Loucy (cell line): ENCODE measurements around the gene IFTAP.

Source experiments
- H2AFZ ChIP-seq: fragments of 200-600 bp; sonication (generic); 2 replicates; pipeline ENCODE4 v1.6.0; 2016; ENCODE audit warnings: antibody characterized with exemption, mild to moderate bottlenecking, low read length, moderate library complexity
- H3F3A ChIP-seq: fragments of 200-600 bp; 2 replicates; pipeline ENCODE4 v1.6.0; 2016; ENCODE audit warnings: antibody characterized with exemption, low read depth, mild to moderate bottlenecking
- H3K27me3 ChIP-seq: fragments of 200-600 bp; sonication (generic); 2 replicates; pipeline ENCODE4 v1.6.1; 2014; ENCODE audit warnings: low read length, mild to moderate bottlenecking; ENCODE audit not compliant: insufficient read depth, poor library complexity, severe bottlenecking
- H3K36me3 ChIP-seq: fragments of 200-600 bp; sonication (generic); 2 replicates; pipeline ENCODE4 v1.6.1; 2016; ENCODE audit warnings: low read length; ENCODE audit not compliant: insufficient read depth
- H3K4me1 ChIP-seq: fragments of 200-600 bp; sonication (generic); 2 replicates; pipeline ENCODE4 v1.5.1; 2014; ENCODE audit warnings: low read length, mild to moderate bottlenecking; ENCODE audit not compliant: insufficient read depth, poor library complexity, severe bottlenecking
- H3K4me2 ChIP-seq: fragments of 200-600 bp; sonication (generic); 2 replicates; pipeline ENCODE4 v1.6.0; 2014; ENCODE audit warnings: antibody characterized with exemption, low read length, low read depth, mild to moderate bottlenecking; ENCODE audit not compliant: poor library complexity, severe bottlenecking
- H3K4me3 ChIP-seq: fragments of 200-600 bp; sonication (generic); 2 replicates; pipeline ENCODE4 v1.5.1; 2014; ENCODE audit warnings: low read length, mild to moderate bottlenecking, mixed read lengths; ENCODE audit not compliant: poor library complexity, severe bottlenecking
- H3K79me2 ChIP-seq: fragments of 200-600 bp; sonication (generic); 2 replicates; pipeline ENCODE4 v1.6.1; 2014; ENCODE audit warnings: low read length; ENCODE audit not compliant: insufficient read depth
- H3K9ac ChIP-seq: fragments of 200-600 bp; sonication (generic); 2 replicates; pipeline ENCODE4 v1.6.0; 2014; ENCODE audit warnings: mild to moderate bottlenecking, low read depth, low read length, moderate library complexity; ENCODE audit not compliant: poor library complexity, severe bottlenecking
- H3K9me2 ChIP-seq: fragments of 200-600 bp; sonication (generic); replicated peaks from 2 replicates; pipeline ENCODE4 v1.6.1; 2016; ENCODE audit warnings: low read depth, low read length, mixed read lengths
- H3K9me3 ChIP-seq: fragments of 200-600 bp; sonication (generic); 2 replicates; pipeline ENCODE4 v1.6.1; 2014; ENCODE audit warnings: mild to moderate bottlenecking, antibody characterized with exemption, low read length, low read depth; ENCODE audit not compliant: insufficient read depth
- H4K20me1 ChIP-seq: fragments of 200-600 bp; sonication (generic); 2 replicates; pipeline ENCODE4 v1.6.0; 2014; ENCODE audit warnings: antibody characterized with exemption, low read length, mild to moderate bottlenecking; ENCODE audit not compliant: insufficient read depth, poor library complexity, severe bottlenecking
- EZH2phosphoT487 ChIP-seq: fragments of 200-600 bp; IDR thresholded peaks from 2 replicates; pipeline ENCODE4 v1.6.1; 2018; ENCODE audit warnings: antibody characterized with exemption, mild to moderate bottlenecking, moderate library complexity, borderline replicate concordance
- TF ChIP-seq, protein P1 (sequence below): fragments of 200-600 bp; sonication (generic); conservative IDR thresholded peaks from 2 replicates; pipeline ENCODE4 v1.5.1; 2014; ENCODE audit warnings: mild to moderate bottlenecking, antibody characterized with exemption, low read length

Gene IFTAP

DNA sequence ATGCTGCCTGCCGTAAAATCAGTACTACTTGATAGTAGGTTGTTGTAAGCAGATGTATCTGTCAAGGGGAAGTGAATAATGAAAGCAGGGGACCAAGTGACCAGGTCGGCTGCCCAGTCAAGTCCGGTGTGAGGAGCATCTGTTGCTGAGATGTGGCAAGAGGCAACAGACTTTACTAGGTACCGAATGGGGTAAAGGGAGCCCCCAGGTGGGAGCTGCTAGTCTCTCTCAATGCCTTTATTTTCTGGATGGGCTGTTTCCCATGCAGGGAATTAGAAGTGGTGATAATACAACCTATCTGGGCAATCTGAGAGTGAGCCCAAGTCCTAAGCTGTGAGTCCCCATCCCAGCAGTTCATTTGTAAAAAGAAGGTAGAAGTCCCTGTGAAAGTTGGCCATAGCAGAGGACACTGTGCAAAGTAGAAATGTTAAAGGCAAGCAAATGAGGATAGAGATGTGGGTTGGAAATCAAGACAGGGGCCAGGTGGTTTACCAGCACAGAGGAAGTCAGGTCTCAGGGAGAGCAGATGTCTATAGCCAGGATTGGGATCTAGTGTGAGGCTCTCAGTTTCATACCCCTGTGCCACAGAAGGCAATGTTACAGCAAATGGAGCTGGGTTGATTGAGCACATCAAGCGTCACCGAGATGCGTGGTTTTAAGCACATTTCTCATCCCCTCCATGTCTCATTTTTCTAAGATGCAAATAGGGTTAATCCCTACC lies 94.4 kb downstream of the IFTAP start:
- no peaks in the 10 kb centered on the region for H3K27me3 ChIP-seq
- H3K9ac ChIP-seq = no peak overlapping the region
- no peaks in the 10 kb centered on the region for H3K9me3 ChIP-seq
- no peak overlapping the region for H3K4me2 ChIP-seq
- no peaks in the 10 kb centered on the region for H3F3A ChIP-seq
- H3K9me2 ChIP-seq = no peaks in the 10 kb centered on the region
- H3K79me2 ChIP-seq = no peaks in the 10 kb centered on the region
- H3K4me3 ChIP-seq = no peak overlapping the region
- peaks cover 20% of the 10 kb centered on the region for H3K4me1 ChIP-seq
- no peak for TF ChIP-seq EZH2phosphoT487
- TF ChIP-seq, protein P1, sequence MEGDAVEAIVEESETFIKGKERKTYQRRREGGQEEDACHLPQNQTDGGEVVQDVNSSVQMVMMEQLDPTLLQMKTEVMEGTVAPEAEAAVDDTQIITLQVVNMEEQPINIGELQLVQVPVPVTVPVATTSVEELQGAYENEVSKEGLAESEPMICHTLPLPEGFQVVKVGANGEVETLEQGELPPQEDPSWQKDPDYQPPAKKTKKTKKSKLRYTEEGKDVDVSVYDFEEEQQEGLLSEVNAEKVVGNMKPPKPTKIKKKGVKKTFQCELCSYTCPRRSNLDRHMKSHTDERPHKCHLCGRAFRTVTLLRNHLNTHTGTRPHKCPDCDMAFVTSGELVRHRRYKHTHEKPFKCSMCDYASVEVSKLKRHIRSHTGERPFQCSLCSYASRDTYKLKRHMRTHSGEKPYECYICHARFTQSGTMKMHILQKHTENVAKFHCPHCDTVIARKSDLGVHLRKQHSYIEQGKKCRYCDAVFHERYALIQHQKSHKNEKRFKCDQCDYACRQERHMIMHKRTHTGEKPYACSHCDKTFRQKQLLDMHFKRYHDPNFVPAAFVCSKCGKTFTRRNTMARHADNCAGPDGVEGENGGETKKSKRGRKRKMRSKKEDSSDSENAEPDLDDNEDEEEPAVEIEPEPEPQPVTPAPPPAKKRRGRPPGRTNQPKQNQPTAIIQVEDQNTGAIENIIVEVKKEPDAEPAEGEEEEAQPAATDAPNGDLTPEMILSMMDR = no peak
- H4K20me1 ChIP-seq = no peaks in the 10 kb centered on the region
- no peak overlapping the region; the same call in 1 of the 2 replicates for H2AFZ ChIP-seq
- no peaks in the 10 kb centered on the region for H3K36me3 ChIP-seq

DNA sequence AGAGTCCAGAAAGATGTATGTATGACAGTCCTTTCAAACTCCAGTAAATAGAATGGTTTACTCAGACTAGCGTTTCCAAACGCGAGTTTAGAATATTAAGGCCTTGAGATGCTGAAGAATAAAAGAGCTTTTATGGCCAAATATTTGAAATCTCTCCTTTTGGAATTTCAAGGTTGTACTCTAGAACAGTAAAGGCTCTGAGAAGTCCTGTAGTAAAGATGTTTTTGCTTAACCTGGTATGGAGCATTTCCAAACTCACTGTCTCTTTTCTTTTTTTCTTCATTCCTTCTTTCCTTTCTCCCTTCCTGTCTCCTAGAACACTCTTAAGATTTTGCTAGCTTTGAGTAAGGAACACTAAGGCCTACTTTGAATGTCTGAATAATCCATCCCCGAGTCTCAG lies 95.1 kb downstream of the IFTAP start:
- Histone ChIP-seq H4K20me1 (no peaks in the 10 kb centered on the region), H3K9me3 (no peaks in the 10 kb centered on the region), H3K9ac (no peak overlapping the region), H3K79me2 (no peaks in the 10 kb centered on the region), H3K36me3 (no peaks in the 10 kb centered on the region), H3K4me2 (no peak overlapping the region), H3F3A (no peaks in the 10 kb centered on the region), H2AFZ (no peak overlapping the region), H3K4me1 (peaks cover 17% of the 10 kb centered on the region), H3K27me3 (no peaks in the 10 kb centered on the region), H3K4me3 (no peak overlapping the region), H3K9me2 (no peaks in the 10 kb centered on the region)
- TF ChIP-seq, protein P1 = no peak
- TF ChIP-seq EZH2phosphoT487 = no peak

DNA sequence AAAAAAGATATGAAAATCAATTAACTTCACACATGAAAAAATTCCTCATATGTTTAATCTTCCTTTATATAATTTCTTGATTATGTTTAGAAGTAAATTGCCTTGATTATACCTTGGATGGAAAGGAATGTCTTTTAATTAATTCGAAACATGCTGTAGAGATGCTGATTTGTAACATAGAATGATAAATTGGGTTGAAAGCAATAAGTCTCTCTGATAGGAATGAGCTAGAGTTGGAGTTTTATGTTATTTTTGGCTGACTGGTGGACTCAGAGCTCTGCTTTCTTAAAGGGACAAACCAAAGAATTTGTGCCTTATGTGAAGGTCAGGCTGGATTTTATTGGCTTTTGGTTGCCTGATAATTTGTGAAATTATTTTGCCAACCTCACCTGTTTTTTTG lies 98.4 kb downstream of the IFTAP start:
- no peak overlapping the region for H3K4me3 ChIP-seq
- no peaks in the 10 kb centered on the region for H3F3A ChIP-seq
- H3K27me3 ChIP-seq = no peaks in the 10 kb centered on the region
- H4K20me1 ChIP-seq = no peaks in the 10 kb centered on the region
- no peak overlapping the region for H3K9ac ChIP-seq
- no peak overlapping the region for H2AFZ ChIP-seq
- TF ChIP-seq, protein P1 = no peak
- no peak for TF ChIP-seq EZH2phosphoT487
- no peaks in the 10 kb centered on the region for H3K36me3 ChIP-seq
- H3K79me2 ChIP-seq = no peaks in the 10 kb centered on the region
- H3K4me1 ChIP-seq = peaks cover 4% of the 10 kb centered on the region
- H3K9me2 ChIP-seq = no peaks in the 10 kb centered on the region
- H3K9me3 ChIP-seq = no peaks in the 10 kb centered on the region
- H3K4me2 ChIP-seq = no peak overlapping the region
